K562 treated with DMSO at 1 percent for 48 hours (cell line): ENCODE data around the gene PDE6A. TPM values are rescaled to one million over a fixed set of nuclear protein-coding genes. Genes with fewer than 3 reads are reported as not detected.

ENCODE experiments used
- total RNA-seq: library from RNA; unstranded; fragments of 300-600 nt; gene quantifications from 2 replicates; pipeline ENCODE4 v1.2.3, GENCODE V29; 2022; ENCODE audit warnings: low replicate concordance; ENCODE audit errors: extremely low read depth

The PDE6A gene
- not detected in 2 replicates for total RNA-seq

DNA sequence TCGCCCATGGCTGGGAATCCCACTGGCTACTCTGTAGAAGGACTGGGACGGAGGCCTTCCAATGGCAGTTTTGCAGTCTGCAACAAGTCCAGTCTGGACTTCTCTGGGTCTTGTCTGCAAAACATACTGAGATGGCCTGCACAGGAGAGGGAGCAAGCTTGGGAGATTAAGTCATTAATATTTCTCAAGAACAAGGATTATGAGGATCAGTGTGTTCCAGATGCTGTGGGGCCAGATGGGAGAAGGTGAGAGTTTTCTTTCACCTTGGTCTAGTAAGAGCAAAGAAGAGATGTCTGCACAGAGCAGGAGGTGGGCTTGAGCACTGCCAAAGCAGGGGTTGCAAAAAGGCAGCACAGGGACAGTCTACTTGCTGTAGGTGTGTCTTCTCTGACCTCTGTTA lies at the start of gene PDE6A:
Gene PDE6A (minus strand): TSS at position 128 of the 400 bp plus-strand sequence. CDS start 120 bp downstream, at position 8.

GRCh38 chr5:149960272-149961185 lies 15.9 kb upstream of the PDE6A start, which contains the start of gene SLC26A2:
Gene SLC26A2 (plus strand): TSS chr5:149960758. CDS start chr5:149977653, 16,895 bp downstream.

Other genes with a start within 250 kb of the PDE6A start
- gene PPARGC1B, start 214.5 kb downstream of the PDE6A start, total RNA-seq, result not detected in 2 replicates
- not detected in 2 replicates for gene SLC26A2, start 16.0 kb upstream of the PDE6A start, total RNA-seq
- not detected in 2 replicates for gene TIGD6, start 55.9 kb upstream of the PDE6A start, total RNA-seq
- not detected in 2 replicates for gene HMGXB3, start 55.9 kb upstream of the PDE6A start, total RNA-seq
- gene CSF1R, start 141.8 kb upstream of the PDE6A start, total RNA-seq, result not detected in 2 replicates
- gene PDGFRB, start 211.1 kb upstream of the PDE6A start, total RNA-seq, result not detected in 2 replicates
- not detected in 2 replicates for gene CDX1, start 222.0 kb upstream of the PDE6A start, total RNA-seq
- not detected in 2 replicates for gene SLC6A7, start 245.3 kb upstream of the PDE6A start, total RNA-seq